Endodermal cell (in vitro differentiated cells): ENCODE results near the gene IRF3. TPM values are rescaled to one million over a fixed set of nuclear protein-coding genes. Genes with fewer than 3 reads are reported as not detected.

Experiments used
- DNase-seq: peaks from one replicate; pipeline ENCODE4 v3.0.0-alpha.2; 2017
- H3K27ac ChIP-seq: 2 replicates; pipeline ENCODE4 v1.5.1; 2013; ENCODE audit warnings: mild to moderate bottlenecking, low read depth, low read length, moderate library complexity
- H3K27me3 ChIP-seq: 2 replicates; pipeline ENCODE4 v1.6.1; 2013; ENCODE audit warnings: mild to moderate bottlenecking, low read length, moderate library complexity; ENCODE audit not compliant: insufficient read depth, control insufficient read depth, poor library complexity, severe bottlenecking
- H3K36me3 ChIP-seq: 2 replicates; pipeline ENCODE4 v1.7.0; 2013; ENCODE audit warnings: mild to moderate bottlenecking, low read length, moderate library complexity; ENCODE audit not compliant: control insufficient read depth, insufficient read depth
- H3K4me1 ChIP-seq: one replicate; pipeline ENCODE4 v1.7.0; 2013; ENCODE audit warnings: low read length; ENCODE audit not compliant: control insufficient read depth, insufficient read depth
- H3K4me3 ChIP-seq: 2 replicates; pipeline ENCODE4 v1.5.1; 2013; ENCODE audit warnings: mild to moderate bottlenecking, low read length, moderate library complexity
- H3K9ac ChIP-seq: 2 replicates; pipeline ENCODE4 v1.6.1; 2013; ENCODE audit warnings: mild to moderate bottlenecking, low read length, moderate library complexity; ENCODE audit not compliant: poor library complexity, severe bottlenecking; ENCODE audit errors: extremely low read depth
- H3K9me3 ChIP-seq: 2 replicates; pipeline ENCODE4 v1.6.1; 2013; ENCODE audit warnings: mild to moderate bottlenecking, low read length, moderate library complexity; ENCODE audit not compliant: control insufficient read depth
- H3K27ac Mint-ChIP-seq: 2 replicates; pipeline ENCODE4 v1.8.0; 2020; ENCODE audit warnings: mixed read lengths
- H3K27me3 Mint-ChIP-seq: 2 replicates; pipeline ENCODE4 v1.8.0; 2021; ENCODE audit warnings: mild to moderate bottlenecking, mixed read lengths; ENCODE audit not compliant: insufficient read depth
- H3K36me3 Mint-ChIP-seq: 2 replicates; pipeline ENCODE4 v1.8.0; 2020; ENCODE audit warnings: low read depth, mixed read lengths
- H3K4me1 Mint-ChIP-seq: 2 replicates; pipeline ENCODE4 v1.8.0; 2020; ENCODE audit warnings: mixed read lengths
- H3K4me3 Mint-ChIP-seq: 2 replicates; pipeline ENCODE4 v1.8.0; 2020; ENCODE audit warnings: mild to moderate bottlenecking, moderate library complexity, mixed read lengths
- H3K9me3 Mint-ChIP-seq: 2 replicates; pipeline ENCODE4 v1.8.0; 2020; ENCODE audit warnings: mild to moderate bottlenecking, mixed read lengths
- WGBS, 2 experiments: methylation state at CpG; one replicate each; pipeline versions ENCODE4 v1.1.5 to v1.1.7; 2013; ENCODE audit warnings: missing lambda C conversion rate in 2 of 2, mixed read lengths in 1 of 2; ENCODE audit not compliant: insufficient coverage in 1 of 2, insufficient read length in 1 of 2; 5-methylcytosine and 5-hydroxymethylcytosine counted together
- total RNA-seq, 2 donors: library from RNA; stranded (reverse); fragmentation: NEBNext Ultra II Directional in 1 of 2; extraction: Animal tissue kit (Norgen Biotek cat#: 25700) in 1 of 2; gene quantifications; 2 replicates in 1 of 2; 3 replicates in 1 of 2; pipeline ENCODE4 v1.2.1, GENCODE V29; 2021
- TF ChIP-seq, protein P1 (sequence below): fragments of 200-600 bp; sonication (generic); conservative IDR thresholded peaks from 2 replicates; pipeline ENCODE4 v1.5.0; 2021; ENCODE audit warnings: antibody characterized with exemption, mild to moderate bottlenecking

IRF3 gene
- total RNA-seq, 2 donors from 2014 or later, result 127 to 128 TPM

DNA sequence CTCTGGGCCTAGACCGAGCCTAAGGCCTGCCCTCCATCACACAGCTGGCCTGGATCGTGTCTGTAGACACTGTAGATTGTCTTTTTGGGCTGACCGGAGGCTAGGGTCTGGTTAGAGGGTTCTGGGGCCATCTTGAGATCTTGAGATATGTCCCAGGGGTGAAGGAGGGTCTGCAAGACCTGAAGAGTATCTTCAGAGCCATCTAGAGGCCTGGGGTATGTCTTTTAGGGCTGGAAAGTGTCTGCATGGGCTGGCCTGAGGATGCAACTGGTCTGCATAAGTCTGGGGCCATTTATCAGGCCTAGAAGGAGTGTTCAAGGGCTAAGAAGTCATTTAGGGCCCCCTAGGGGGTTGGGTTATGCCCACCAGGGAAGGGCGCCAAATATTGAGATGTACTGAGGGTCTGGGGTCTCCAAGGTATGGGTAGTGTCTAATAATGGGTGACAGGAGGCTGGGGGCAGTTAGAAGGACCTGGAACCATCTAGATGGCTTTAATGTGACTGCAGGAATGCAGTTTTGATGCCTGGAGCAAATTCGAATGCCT, 23.1 kb downstream of the IRF3 start:
- peak overlapping the region; percentile 82 for H3K27ac ChIP-seq
- H3K27me3 ChIP-seq, result no peaks in the 10 kb centered on the region
- H3K9ac ChIP-seq, result peak overlapping the region; percentile 95
- H3K4me3 ChIP-seq, result peak overlapping the region; percentile 97
- Mint-ChIP-seq H3K4me1 (peaks cover 43% of the 10 kb centered on the region), H3K4me3 (peak overlapping the region; percentile 99), H3K27me3 (peaks cover 13% of the 10 kb centered on the region), H3K36me3 (peaks cover 30% of the 10 kb centered on the region), H3K27ac (peak overlapping the region; percentile 98), H3K9me3 (no peaks in the 10 kb centered on the region)
- TF ChIP-seq, protein P1, sequence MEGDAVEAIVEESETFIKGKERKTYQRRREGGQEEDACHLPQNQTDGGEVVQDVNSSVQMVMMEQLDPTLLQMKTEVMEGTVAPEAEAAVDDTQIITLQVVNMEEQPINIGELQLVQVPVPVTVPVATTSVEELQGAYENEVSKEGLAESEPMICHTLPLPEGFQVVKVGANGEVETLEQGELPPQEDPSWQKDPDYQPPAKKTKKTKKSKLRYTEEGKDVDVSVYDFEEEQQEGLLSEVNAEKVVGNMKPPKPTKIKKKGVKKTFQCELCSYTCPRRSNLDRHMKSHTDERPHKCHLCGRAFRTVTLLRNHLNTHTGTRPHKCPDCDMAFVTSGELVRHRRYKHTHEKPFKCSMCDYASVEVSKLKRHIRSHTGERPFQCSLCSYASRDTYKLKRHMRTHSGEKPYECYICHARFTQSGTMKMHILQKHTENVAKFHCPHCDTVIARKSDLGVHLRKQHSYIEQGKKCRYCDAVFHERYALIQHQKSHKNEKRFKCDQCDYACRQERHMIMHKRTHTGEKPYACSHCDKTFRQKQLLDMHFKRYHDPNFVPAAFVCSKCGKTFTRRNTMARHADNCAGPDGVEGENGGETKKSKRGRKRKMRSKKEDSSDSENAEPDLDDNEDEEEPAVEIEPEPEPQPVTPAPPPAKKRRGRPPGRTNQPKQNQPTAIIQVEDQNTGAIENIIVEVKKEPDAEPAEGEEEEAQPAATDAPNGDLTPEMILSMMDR, result no peak
- no peak for DNase-seq
- peaks cover 4% of the 10 kb centered on the region for H3K4me1 ChIP-seq
- peaks cover 34% of the 10 kb centered on the region for H3K36me3 ChIP-seq
- WGBS, 2 experiments, result 10 to 18% methylated on average over 4 to 5 of the region's 5 CpGs
- H3K9me3 ChIP-seq, result no peaks in the 10 kb centered on the region

DNA sequence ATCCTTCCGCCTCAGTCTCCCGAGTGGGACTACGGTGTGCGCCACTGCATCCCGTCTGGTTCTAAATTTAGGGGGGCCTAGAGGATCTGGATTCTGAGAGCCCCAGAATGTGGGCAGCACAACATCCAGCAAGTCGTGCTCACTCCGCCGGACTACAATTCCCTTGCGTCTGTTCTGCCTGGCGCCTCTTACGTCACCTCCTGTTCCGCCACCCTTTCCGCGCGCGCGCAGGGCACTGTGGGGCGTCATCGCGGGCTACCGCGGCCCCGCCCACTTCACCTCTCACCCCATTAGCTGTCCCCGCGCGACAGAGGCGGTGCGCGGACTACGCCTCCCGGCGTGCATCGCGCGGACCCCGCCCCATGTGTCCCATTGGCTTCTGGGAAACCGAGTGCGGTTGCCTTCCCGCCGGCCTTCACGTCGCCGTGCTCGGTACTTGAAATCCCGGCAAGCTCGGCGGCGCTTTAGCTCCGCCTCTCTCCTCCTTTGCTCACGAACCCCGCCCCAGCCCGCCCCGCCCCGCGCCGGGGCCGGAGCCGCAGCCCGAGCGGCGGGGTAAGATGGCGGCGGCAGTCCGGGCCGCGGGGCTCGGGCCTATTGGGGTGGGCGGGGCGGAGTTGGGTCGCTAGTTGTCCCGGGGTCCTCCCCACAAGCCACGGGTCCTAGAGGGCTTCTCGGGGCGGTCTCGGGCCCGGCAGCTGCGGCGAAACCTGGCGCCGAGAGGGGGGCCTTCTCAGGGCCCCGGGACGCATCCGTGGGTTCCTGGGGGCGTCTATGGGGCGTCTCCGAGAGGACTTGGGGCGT, 23.8 kb downstream of the IRF3 start, which contains the start of gene SCAF1:
Gene SCAF1 (plus strand): TSS at position 522 of the 804 bp plus-strand sequence. CDS start 2,818 bp downstream, outside the sequence.
- Histone ChIP-seq H3K9ac (peak within 1 kb of the TSS; percentile 100), H3K4me3 (peak within 1 kb of the TSS; percentile 97), H3K9me3 (no peaks in the 10 kb centered on the region), H3K27ac (peak within 1 kb of the TSS; percentile 100), H3K4me1 (peaks cover 4% of the 10 kb centered on the region), H3K36me3 (peaks cover 27% of the 10 kb centered on the region), H3K27me3 (no peaks in the 10 kb centered on the region)
- H3K9me3 Mint-ChIP-seq, result no peaks in the 10 kb centered on the region
- peaks cover 43% of the 10 kb centered on the region for H3K4me1 Mint-ChIP-seq
- H3K36me3 Mint-ChIP-seq, result peaks cover 24% of the 10 kb centered on the region
- H3K4me3 Mint-ChIP-seq, result peak within 1 kb of the TSS; percentile 99
- TF ChIP-seq, protein P1, result no peak
- peak within 1 kb of the TSS; percentile 100 for H3K27ac Mint-ChIP-seq
- DNase-seq, result peak; percentile 99
- peaks cover 13% of the 10 kb centered on the region for H3K27me3 Mint-ChIP-seq
- 0 to 1% methylated on average over 38 to 87 of the region's 87 CpGs for WGBS, 2 experiments

DNA sequence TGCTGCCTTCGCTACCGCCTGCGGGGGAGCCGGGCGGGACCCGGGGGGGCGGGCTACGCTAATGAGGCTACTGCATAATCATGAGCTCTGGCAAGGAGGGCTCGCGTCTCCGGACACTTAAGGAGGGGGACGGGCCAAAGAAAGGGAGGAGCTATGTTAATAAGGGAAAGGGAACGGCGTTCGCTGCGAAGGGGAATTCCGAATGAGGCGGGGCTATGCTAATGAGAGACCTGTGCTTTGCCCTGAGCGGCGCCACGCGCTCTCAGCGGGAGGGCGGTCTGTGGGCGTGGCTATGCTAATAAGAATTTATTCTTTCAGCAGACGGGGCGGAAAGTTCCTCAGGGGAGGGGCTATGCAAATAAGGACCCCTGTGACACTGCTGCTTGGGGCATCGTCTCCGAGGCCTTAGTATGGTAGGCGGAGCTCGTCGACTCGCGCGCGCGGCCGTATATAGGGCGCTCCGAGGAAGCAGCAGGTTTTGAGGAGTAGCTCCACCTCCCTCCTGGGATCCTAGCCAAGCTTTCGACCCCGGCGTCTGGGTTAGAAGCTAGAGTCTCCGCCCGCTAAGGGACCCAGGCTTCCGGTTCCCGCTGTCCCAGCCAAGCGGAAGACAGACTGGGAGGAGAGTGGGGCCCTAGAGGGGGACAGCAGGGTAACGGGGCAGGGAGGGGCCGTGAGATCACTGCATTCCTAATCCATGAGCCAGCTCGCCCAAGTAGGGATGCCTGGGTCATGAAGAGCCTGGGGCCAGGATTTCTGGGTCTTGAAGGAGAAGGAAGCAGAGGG, 25.4 kb downstream of the IRF3 start, which contains the start of gene RRAS:
Gene RRAS (minus strand): TSS at position 31 of the 786 bp plus-strand sequence. CDS start 45 bp downstream, outside the sequence.
- WGBS, 2 experiments, result 0 to 1% methylated on average over 31 to 51 of the region's 51 CpGs
- H3K36me3 ChIP-seq, result peaks cover 13% of the 10 kb centered on the region
- H3K9me3 ChIP-seq, result no peaks in the 10 kb centered on the region
- DNase-seq, result peak; percentile 100
- peaks cover 4% of the 10 kb centered on the region for H3K4me1 ChIP-seq
- Mint-ChIP-seq H3K27ac (peak within 1 kb of the TSS; percentile 100), H3K36me3 (peaks cover 8% of the 10 kb centered on the region), H3K4me3 (peak within 1 kb of the TSS; percentile 99), H3K9me3 (no peaks in the 10 kb centered on the region), H3K27me3 (peaks cover 18% of the 10 kb centered on the region), H3K4me1 (peaks cover 43% of the 10 kb centered on the region)
- H3K27me3 ChIP-seq, result no peaks in the 10 kb centered on the region
- H3K4me3 ChIP-seq, result peak within 1 kb of the TSS; percentile 92
- peak within 1 kb of the TSS; percentile 100 for H3K9ac ChIP-seq
- TF ChIP-seq, protein P1, result no peak
- H3K27ac ChIP-seq, result peak within 1 kb of the TSS; percentile 100
